DND-41 (cell line): ENCODE data around the gene SCAI.

Source experiments
- ATAC-seq: fragments of 200-7000 bp; cut with Tn5 transposase; 3 replicates; pipeline ENCODE4 v1.9.1; 2021; ENCODE audit warnings: low read depth; ENCODE audit not compliant: insufficient read depth
- DNase-seq: peaks from one replicate; pipeline ENCODE4 v3.0.0-alpha.2; 2020
- H2AFZ ChIP-seq: 2 replicates; pipeline ENCODE4 v1.6.0; 2012; ENCODE audit warnings: low read depth, low read length
- H3K27ac ChIP-seq: 2 replicates; pipeline ENCODE4 v1.5.1; 2012; ENCODE audit warnings: low read length, inconsistent platforms
- H3K27me3 ChIP-seq: fragments of 200-600 bp; sonication (generic); 2 replicates; pipeline ENCODE4 v1.6.0; 2012; ENCODE audit warnings: low read length, mild to moderate bottlenecking, inconsistent platforms; ENCODE audit not compliant: insufficient read depth, poor library complexity
- H3K36me3 ChIP-seq: 2 replicates; pipeline ENCODE4 v1.5.1; 2012; ENCODE audit warnings: low read length, inconsistent platforms; ENCODE audit not compliant: insufficient read depth
- H3K4me1 ChIP-seq: 2 replicates; pipeline ENCODE4 v1.5.1; 2012; ENCODE audit warnings: mild to moderate bottlenecking, low read length; ENCODE audit not compliant: insufficient read depth
- H3K4me2 ChIP-seq: 2 replicates; pipeline ENCODE4 v1.6.0; 2012; ENCODE audit warnings: mild to moderate bottlenecking, moderate library complexity, low read length, inconsistent platforms; ENCODE audit not compliant: insufficient read depth
- H3K4me3 ChIP-seq, 2 experiments: fragments of 200-600 bp in 1 of 2; shearing (Covaris generic) in 1 of 2; 2 replicates each; pipeline ENCODE4 v1.5.1; 2012 to 2016; ENCODE audit warnings: inconsistent platforms in 2 of 2, low read length in 2 of 2, mild to moderate bottlenecking in 2 of 2, low read depth in 1 of 2, moderate library complexity in 1 of 2
- H3K79me2 ChIP-seq: 2 replicates; pipeline ENCODE4 v1.6.0; 2012; ENCODE audit warnings: low read length, inconsistent platforms; ENCODE audit not compliant: insufficient read depth
- H3K9ac ChIP-seq: 2 replicates; pipeline ENCODE4 v1.6.0; 2012; ENCODE audit warnings: low read depth, mild to moderate bottlenecking, inconsistent platforms, low read length, moderate library complexity
- H3K9me3 ChIP-seq: 2 replicates; pipeline ENCODE4 v1.5.1; 2012; ENCODE audit warnings: low read length, moderate library complexity, mild to moderate bottlenecking, inconsistent platforms; ENCODE audit not compliant: insufficient read depth, severe bottlenecking
- H4K20me1 ChIP-seq: 2 replicates; pipeline ENCODE4 v1.6.0; 2012; ENCODE audit warnings: low read length; ENCODE audit not compliant: insufficient read depth
- CTCF ChIP-seq: IDR thresholded peaks from 2 replicates; pipeline ENCODE4 v1.5.1; 2012; ENCODE audit warnings: borderline replicate concordance, low read length, moderate library complexity, mild to moderate bottlenecking; ENCODE audit not compliant: poor library complexity, severe bottlenecking; ENCODE audit errors: extremely low read depth
- EZH2 ChIP-seq: IDR thresholded peaks from 3 replicates; pipeline ENCODE4 v1.6.1; 2012; ENCODE audit warnings: borderline replicate concordance, low read depth, mild to moderate bottlenecking, moderate library complexity, low read length, inconsistent platforms; ENCODE audit not compliant: severe bottlenecking

The SCAI gene

GRCh38 chr9:124914753-124915405 is 228.4 kb downstream of the SCAI start:
- Histone ChIP-seq H3K4me2 (no peak overlapping the region), H3K27me3 (no peaks in the 10 kb centered on the region), H3K4me3 (no peak overlapping the region), H4K20me1 (no peaks in the 10 kb centered on the region), H3K27ac (no peak overlapping the region), H3K79me2 (no peaks in the 10 kb centered on the region), H3K9me3 (no peaks in the 10 kb centered on the region), H3K4me1 (no peaks in the 10 kb centered on the region), H2AFZ (no peak overlapping the region), H3K36me3 (peaks cover 39% of the 10 kb centered on the region), H3K9ac (no peak overlapping the region)
- ATAC-seq (no peak), DNase-seq (no peak)
- TF ChIP-seq EZH2 = no peak

GRCh38 chr9:124913378-124913777 is 229.9 kb downstream of the SCAI start:
- Histone ChIP-seq H4K20me1 (no peaks in the 10 kb centered on the region), H3K27me3 (no peaks in the 10 kb centered on the region), H3K9ac (no peak overlapping the region), H3K9me3 (no peaks in the 10 kb centered on the region), H3K27ac (no peak overlapping the region), H3K4me2 (no peak overlapping the region), H3K36me3 (peaks cover 31% of the 10 kb centered on the region), H3K4me3 (no peak overlapping the region), H3K79me2 (no peaks in the 10 kb centered on the region), H3K4me1 (no peaks in the 10 kb centered on the region), H2AFZ (no peak overlapping the region)
- ATAC-seq (no peak), DNase-seq (no peak)
- TF ChIP-seq EZH2 (no peak), CTCF (no peak)

GRCh38 chr9:124911766-124912165 is 231.6 kb downstream of the SCAI start:
- Histone ChIP-seq H3K4me2 (no peak overlapping the region), H2AFZ (no peak overlapping the region), H3K9me3 (no peaks in the 10 kb centered on the region), H3K27ac (no peak overlapping the region), H3K79me2 (no peaks in the 10 kb centered on the region), H3K27me3 (no peaks in the 10 kb centered on the region), H3K36me3 (peaks cover 34% of the 10 kb centered on the region), H3K4me3 (no peak overlapping the region), H4K20me1 (no peaks in the 10 kb centered on the region), H3K9ac (no peak overlapping the region), H3K4me1 (no peaks in the 10 kb centered on the region)
- DNase-seq = no peak
- TF ChIP-seq EZH2 (no peak), CTCF (no peak)
- no peak for ATAC-seq

GRCh38 chr9:124908098-124908497 is 235.2 kb downstream of the SCAI start:
- DNase-seq (no peak), ATAC-seq (no peak)
- no peak for TF ChIP-seq CTCF
- TF ChIP-seq EZH2 = no peak
- H3K36me3 ChIP-seq = peaks cover 30% of the 10 kb centered on the region
- H3K27me3 ChIP-seq = no peaks in the 10 kb centered on the region
- no peaks in the 10 kb centered on the region for H3K9me3 ChIP-seq
- no peak overlapping the region for H3K9ac ChIP-seq
- no peak overlapping the region for H3K27ac ChIP-seq
- no peaks in the 10 kb centered on the region for H3K79me2 ChIP-seq
- H4K20me1 ChIP-seq = no peaks in the 10 kb centered on the region
- no peaks in the 10 kb centered on the region for H3K4me1 ChIP-seq
- no peak overlapping the region for H3K4me3 ChIP-seq
- no peak overlapping the region for H3K4me2 ChIP-seq
- H2AFZ ChIP-seq = no peak overlapping the region
